Cortex of kidney (tissue), 1 donor: ENCODE data around the gene ZNF708.
A peak's percentile ranks its signal among the peaks of the same experiment; 100 is the strongest.
"Not testable (repeated sequence)": the region's sequence is repeated elsewhere in the genome, so short reads cannot be mapped to it uniquely, and the experiment has no call there.

Experiments
- DNase-seq: peaks from one replicate; lab custom pipeline; 2025; lab: John Stamatoyannopoulos, UW

ZNF708 gene

GRCh38 chr19:21328885-21329605 is at the start of gene ZNF708:
Gene ZNF708 (minus strand): TSS chr19:21329410. CDS start chr19:21329212, 198 bp downstream.
- DNase-seq: no peak

GRCh38 chr19:21362291-21362690 is 33.1 kb upstream of the ZNF708 start:
- DNase-seq: no peak

- DNase-seq: peak; percentile 6
These were observed 29.7 kb upstream of the ZNF708 start, which contains the start of gene ZNF738 for GRCh38 chr19:21358768-21359451. Gene ZNF738 (plus strand): TSS chr19:21359000. CDS start chr19:21359141, 141 bp downstream.

- DNase-seq: no peak
These were observed 23.6 kb upstream of the ZNF708 start for GRCh38 chr19:21352830-21353229.

DNA sequence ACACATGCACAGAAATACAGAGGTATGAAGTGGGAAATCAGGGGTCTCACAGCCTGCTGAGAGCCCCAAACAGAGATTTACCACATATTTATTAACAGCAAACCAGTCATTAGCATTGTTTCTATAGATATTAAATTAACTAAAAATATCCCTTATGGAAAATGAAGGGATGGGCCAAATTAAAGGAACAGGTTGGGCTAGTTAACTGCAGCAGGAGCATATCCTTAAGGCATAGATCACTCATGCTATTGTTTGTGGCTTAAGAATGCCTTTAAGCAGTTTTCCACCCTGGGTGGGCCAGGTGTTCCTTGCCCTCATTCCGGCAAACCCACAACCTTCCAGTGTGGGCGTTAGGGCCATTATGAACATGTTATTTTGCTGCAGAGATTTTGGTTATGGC is 15.6 kb upstream of the ZNF708 start:
- DNase-seq: not testable (repeated sequence)

GRCh38 chr19:21335721-21336120 is 6.5 kb upstream of the ZNF708 start:
- no peak for DNase-seq

DNA sequence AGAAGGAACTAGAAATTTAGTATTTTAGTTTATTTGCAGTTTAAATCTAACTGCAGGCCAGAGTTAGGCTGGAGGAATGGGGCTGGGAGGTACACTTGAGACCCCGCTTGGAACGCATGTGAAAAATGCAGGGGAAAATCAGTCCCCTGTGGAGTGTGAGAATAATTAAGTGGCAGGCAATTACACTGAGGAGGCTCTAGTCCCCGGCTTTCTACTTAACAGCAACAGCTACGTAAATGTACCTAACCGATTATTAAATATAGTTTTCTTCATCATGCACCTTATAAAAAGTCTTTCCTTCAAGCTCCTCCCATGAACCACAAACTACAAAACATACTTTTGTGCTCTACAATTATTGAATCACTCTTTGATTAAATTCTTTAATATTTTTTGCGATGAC is 804 bp downstream of the ZNF708 start:
- no peak for DNase-seq

DNA sequence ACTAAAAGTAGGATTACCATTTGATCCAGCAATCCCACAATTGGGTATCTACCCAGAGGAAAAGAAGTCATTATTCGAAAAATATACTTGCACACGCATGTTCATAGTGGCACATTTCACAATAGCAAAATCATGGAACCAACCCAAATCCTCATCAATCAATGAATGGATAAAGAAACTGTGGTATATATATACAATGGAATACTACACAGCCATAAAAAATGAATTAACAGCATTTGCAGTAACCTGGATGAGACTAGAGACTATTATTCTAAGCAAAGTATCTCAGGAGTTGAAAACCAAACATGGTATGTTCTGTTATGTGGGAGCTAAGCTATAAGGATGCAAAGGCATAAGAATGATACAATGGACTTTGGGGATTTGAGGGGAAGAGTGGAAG is 3.0 kb downstream of the ZNF708 start:
- DNase-seq: no peak

- no peak for DNase-seq
These were observed 6.2 kb downstream of the ZNF708 start for GRCh38 chr19:21323000-21323399.

- DNase-seq: no peak
These were observed 6.7 kb downstream of the ZNF708 start for GRCh38 chr19:21322528-21322927.

- DNase-seq: no peak
These were observed 7.2 kb downstream of the ZNF708 start for GRCh38 chr19:21321996-21322395.

GRCh38 chr19:21321134-21321533 is 8.1 kb downstream of the ZNF708 start:
- no peak for DNase-seq

DNA sequence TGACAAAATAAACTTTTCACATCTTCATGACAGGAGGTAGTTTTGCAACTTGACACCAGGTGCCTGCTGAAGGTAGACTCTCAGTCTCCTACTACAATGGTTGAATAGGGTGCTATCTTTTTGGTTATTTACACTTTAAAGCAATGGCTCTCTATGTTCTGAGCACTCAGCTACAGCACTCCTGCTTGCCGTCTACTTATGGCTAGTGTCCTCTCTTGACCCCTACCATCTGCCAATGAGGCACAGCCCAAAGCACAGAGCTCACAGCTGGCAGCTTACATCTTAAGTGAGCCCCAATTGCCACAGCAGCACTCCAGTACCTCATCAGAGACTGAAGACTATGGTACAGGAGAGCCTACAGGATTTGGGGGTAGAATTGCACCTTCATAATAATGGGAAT is 11.4 kb downstream of the ZNF708 start:
- DNase-seq: no peak

DNA sequence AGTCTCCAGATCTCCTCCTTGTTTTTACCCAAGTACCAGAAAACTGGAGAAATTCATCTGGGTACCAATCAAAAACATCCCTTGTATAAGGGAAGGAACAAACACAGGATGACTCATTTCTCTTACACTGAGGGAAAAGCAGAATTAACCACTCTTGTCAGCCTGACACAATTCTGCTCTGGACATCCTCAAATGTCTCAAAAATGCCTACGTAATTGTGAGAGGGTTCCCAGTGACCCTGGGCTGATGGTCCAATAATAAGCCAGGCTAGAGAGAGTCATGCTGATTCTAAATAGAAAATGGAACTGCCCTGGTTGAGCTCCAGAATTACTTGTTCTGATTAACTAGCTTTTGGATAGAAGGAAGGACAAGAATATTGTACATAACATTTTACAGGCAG is 14.5 kb downstream of the ZNF708 start:
- no peak for DNase-seq

GRCh38 chr19:21312807-21313206 is 16.4 kb downstream of the ZNF708 start:
- not testable (repeated sequence) for DNase-seq

DNA sequence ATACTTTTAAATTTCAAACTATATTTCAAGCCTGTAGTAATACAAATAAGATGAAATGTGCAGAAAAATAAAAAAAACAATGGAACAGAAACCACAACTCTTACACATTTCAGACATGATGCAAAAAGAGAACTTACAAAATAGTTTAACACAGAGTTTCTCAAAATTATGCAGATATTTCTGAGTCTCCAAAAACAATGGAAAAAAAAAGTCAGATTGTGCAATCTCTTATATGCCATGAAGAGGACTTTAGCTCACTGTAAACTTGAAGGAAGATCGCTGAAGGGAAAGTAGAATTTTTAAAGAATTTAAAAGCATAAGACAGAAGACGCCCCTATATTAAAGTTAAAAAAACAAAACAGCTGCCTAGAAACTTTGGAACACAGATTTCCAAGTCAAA is 20.4 kb downstream of the ZNF708 start:
- no peak for DNase-seq

GRCh38 chr19:21306881-21307479 is 22.2 kb downstream of the ZNF708 start:
- DNase-seq: not testable (repeated sequence)

GRCh38 chr19:21293768-21294167 is 35.4 kb downstream of the ZNF708 start:
- not testable (repeated sequence) for DNase-seq

- no peak for DNase-seq
These were observed 59.4 kb downstream of the ZNF708 start for GRCh38 chr19:21269813-21270212.

DNA sequence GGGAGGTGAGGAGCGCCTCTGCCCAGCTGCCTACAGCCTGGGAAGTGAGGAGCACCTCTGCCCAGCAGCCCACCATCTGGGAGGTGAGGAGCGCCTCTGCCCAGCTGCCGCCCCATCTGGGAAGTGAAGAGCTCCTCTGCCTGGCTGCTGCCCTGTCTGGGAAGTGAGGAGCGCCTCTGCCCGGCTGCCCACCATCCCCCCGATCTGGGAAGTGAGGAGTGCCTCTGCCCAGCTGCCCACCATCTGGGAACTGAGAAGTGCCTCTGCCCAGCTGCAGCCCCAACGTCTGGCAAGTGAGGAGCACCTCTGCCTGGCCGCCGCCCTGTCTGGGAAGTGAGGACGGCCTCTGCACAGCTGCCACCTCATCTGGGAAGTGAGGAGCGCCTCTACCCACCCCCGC is 64.3 kb downstream of the ZNF708 start:
- no peak for DNase-seq

DNA sequence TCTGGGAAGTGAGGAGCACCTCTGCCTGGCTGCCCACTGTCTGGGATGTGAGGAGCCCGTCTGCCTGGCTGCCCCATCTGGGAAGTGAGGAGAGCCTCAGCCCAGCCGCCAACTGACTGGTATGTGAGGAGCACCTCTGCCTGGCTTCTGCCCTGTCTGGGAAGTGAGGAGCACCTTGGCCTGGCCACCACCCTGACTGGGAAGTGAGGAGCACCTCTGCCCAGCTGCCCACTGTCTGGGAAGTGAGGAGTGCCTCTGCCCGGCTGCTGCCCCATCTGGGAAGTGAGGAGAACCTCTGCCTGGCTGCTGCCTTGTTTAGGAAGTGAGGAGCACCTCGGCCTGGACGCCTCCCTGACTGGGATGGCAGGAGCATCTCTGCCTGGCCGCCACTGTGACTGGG is 64.8 kb downstream of the ZNF708 start:
- DNase-seq: no peak

GRCh38 chr19:21260848-21261381 is 68.3 kb downstream of the ZNF708 start:
- not testable (repeated sequence) for DNase-seq
